Rectal smooth muscle tissue (tissue), 1 donor: ENCODE data around the gene PKP1.

Experiments used
- H3K27ac ChIP-seq: one replicate; pipeline ENCODE4 v1.7.0; 2013; ENCODE audit warnings: low read depth, low read length, inconsistent platforms
- H3K27me3 ChIP-seq: one replicate; pipeline ENCODE4 v1.7.0; 2013; ENCODE audit warnings: low read length; ENCODE audit not compliant: control insufficient read depth, insufficient read depth
- H3K36me3 ChIP-seq: one replicate; pipeline ENCODE4 v1.7.0; 2013; ENCODE audit warnings: low read length; ENCODE audit not compliant: control insufficient read depth, insufficient read depth
- H3K4me1 ChIP-seq: one replicate; pipeline ENCODE4 v1.7.0; 2013; ENCODE audit warnings: low read length; ENCODE audit not compliant: control insufficient read depth, insufficient read depth
- H3K4me3 ChIP-seq: one replicate; pipeline ENCODE4 v1.7.0; 2013; ENCODE audit warnings: low read length
- H3K9ac ChIP-seq: one replicate; pipeline ENCODE4 v1.7.0; 2013; ENCODE audit warnings: low read length

PKP1 gene

DNA sequence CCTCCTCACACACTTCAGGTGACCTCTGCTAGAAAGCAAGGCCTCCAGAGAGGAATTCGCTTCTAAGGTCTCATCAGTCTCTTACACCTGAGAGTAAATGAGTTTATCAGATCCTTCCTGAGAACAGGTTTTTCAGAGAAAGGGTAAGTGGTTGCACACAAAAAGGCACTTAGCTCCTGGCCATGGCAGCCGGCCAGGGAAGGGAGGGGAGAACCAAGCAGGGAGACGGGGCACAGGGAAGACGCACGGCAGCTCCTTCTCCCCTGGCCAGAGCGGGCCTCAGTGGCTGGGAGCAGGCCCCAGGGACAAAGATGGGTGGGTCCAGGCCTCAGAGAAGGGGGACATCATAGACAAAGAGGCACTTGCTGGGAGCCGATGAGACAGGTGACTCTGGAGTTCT, 97.8 kb downstream of the PKP1 start:
- peaks cover 4% of the 10 kb centered on the region for H3K27me3 ChIP-seq
- H3K36me3 ChIP-seq: no peaks in the 10 kb centered on the region
- no peak overlapping the region for H3K27ac ChIP-seq
- H3K4me1 ChIP-seq: no peaks in the 10 kb centered on the region
- H3K9ac ChIP-seq: no peak overlapping the region
- no peak overlapping the region for H3K4me3 ChIP-seq
